ENCODE data around the gene PPFIA4. TPM values are rescaled to one million over a fixed set of nuclear protein-coding genes. Genes with fewer than 3 reads are reported as not detected.

PPFIA4 gene
- total RNA-seq, 2 experiments from 2014 or later: 78.8 to 79.9 TPM

DNA sequence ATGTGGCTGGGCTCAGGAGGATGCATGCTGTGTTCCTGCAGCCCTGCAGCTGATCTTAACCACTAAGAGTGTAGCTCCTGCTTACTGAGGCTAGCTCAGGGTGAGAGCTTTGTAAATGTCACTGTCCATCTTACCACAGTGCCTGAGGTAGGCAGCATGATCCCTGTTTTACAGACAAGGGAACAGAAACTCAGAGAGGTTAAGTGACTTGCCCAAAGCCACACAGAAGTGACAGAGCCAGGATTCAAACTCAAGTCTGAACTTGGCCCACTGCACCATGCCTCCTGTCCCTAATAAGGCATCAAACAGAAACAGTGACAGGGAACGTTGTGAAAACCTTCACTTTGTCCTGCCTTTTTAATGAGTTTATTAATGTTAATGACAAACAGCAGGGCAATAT is 27.9 kb downstream of the PPFIA4 start:
- H3K36me3 Mint-ChIP-seq (ENCODE audit: low read depth): peaks cover 2% of the 10 kb centered on the region
- ATAC-seq (no peak), DNase-seq (no peak)
- peaks cover 7% of the 10 kb centered on the region for H3K27me3 Mint-ChIP-seq
- H3K27ac Mint-ChIP-seq: no peak overlapping the region
- no peak overlapping the region for H3K4me3 Mint-ChIP-seq
- ChIA-PET POLR2A (no interaction called here), CTCF (interaction anchor here (1.3 to 4.3 kb wide), 3 partner anchors 14 to 213 kb away, joined by 4 to 30 read pairs (median 4); no protein-coding TSS in a partner anchor)
- TF ChIP-seq, protein P1, sequence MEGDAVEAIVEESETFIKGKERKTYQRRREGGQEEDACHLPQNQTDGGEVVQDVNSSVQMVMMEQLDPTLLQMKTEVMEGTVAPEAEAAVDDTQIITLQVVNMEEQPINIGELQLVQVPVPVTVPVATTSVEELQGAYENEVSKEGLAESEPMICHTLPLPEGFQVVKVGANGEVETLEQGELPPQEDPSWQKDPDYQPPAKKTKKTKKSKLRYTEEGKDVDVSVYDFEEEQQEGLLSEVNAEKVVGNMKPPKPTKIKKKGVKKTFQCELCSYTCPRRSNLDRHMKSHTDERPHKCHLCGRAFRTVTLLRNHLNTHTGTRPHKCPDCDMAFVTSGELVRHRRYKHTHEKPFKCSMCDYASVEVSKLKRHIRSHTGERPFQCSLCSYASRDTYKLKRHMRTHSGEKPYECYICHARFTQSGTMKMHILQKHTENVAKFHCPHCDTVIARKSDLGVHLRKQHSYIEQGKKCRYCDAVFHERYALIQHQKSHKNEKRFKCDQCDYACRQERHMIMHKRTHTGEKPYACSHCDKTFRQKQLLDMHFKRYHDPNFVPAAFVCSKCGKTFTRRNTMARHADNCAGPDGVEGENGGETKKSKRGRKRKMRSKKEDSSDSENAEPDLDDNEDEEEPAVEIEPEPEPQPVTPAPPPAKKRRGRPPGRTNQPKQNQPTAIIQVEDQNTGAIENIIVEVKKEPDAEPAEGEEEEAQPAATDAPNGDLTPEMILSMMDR (IDR thresholded peaks at IDR 0.05): no peak
- intact Hi-C loops (cut with micrococcal nuclease): no loop called here
- H3K9me3 Mint-ChIP-seq: no peaks in the 10 kb centered on the region
- H3K4me1 Mint-ChIP-seq (ENCODE audit: low read depth): no peaks in the 10 kb centered on the region

DNA sequence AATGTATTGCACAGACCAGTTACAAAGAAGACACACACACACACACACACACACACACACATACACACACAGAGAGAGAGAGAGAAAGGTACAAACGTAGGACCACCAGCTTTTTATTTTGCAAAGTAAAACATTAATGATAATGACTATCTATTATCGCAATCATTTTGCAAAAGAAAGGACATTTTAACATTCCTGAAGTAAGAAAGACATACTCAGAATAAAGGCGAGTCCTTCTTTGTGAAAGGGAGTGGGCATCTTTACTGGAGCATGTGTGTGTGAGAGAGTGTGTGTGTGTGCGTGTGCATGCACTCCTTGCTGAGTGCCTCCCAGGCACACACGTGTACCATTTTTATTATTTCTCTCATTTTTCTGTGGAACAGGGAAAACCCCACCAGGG is 28.4 kb downstream of the PPFIA4 start:
- Mint-ChIP-seq H3K27ac (no peak overlapping the region), H3K9me3 (no peaks in the 10 kb centered on the region), H3K4me1 (ENCODE audit: low read depth) (no peaks in the 10 kb centered on the region), H3K36me3 (ENCODE audit: low read depth) (peaks cover 6% of the 10 kb centered on the region), H3K4me3 (no peak overlapping the region), H3K27me3 (peaks cover 7% of the 10 kb centered on the region)
- ChIA-PET CTCF (interaction anchor here (1.3 to 3.6 kb wide), 3 partner anchors 15 to 213 kb away, joined by 4 to 24 read pairs (median 4); no protein-coding TSS in a partner anchor), POLR2A (no interaction called here)
- intact Hi-C loops (cut with micrococcal nuclease): no loop called here
- DNase-seq (no peak), ATAC-seq (no peak)
- TF ChIP-seq, protein P1 (IDR thresholded peaks at IDR 0.05): no peak

DNA sequence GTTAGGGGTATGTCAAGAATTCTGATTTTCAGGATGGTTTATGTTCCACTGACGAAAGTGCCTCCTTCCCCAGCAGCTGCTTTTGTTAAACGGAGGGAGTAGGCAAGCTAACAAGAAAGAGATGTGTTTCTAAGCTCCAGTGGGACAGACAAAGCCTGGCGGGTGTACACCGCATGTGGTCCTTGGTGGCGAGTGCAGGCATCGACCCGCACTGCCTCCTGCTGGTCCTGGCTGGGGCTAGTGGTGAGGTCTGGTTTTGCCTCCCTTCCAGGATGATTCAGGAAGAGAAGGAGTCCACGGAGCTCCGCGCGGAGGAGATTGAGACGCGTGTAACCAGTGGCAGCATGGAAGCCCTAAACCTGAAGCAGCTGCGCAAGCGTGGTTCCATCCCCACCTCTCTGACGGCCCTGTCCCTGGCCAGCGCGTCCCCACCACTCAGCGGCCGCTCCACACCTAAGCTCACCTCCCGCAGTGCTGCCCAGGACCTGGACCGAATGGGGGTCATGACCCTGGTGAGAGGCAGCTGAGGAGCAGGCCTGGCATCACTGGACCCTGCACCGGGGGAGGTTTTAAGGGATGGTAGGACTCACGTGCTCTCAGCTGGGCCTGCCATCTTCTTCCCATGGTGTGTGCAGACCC is 29.0 kb downstream of the PPFIA4 start:
- CTCF ChIA-PET: interaction anchor here (1.6 to 3.6 kb wide), 2 partner anchors 15 to 117 kb away, joined by 4 to 24 read pairs; no protein-coding TSS in a partner anchor
- Mint-ChIP-seq H3K27ac (no peak overlapping the region), H3K36me3 (ENCODE audit: low read depth) (peaks cover 8% of the 10 kb centered on the region), H3K4me1 (ENCODE audit: low read depth) (no peaks in the 10 kb centered on the region), H3K9me3 (no peaks in the 10 kb centered on the region), H3K27me3 (peaks cover 7% of the 10 kb centered on the region), H3K4me3 (no peak overlapping the region)
- intact Hi-C loops (cut with micrococcal nuclease): no loop called here
- ATAC-seq: no peak
- TF ChIP-seq, protein P1 (IDR thresholded peaks at IDR 0.05): no peak
- POLR2A ChIA-PET: interaction anchor here (1.4 kb wide), 1 partner anchor 11 kb away, joined by 3 read pairs; no protein-coding TSS in a partner anchor
- no peak for DNase-seq

DNA sequence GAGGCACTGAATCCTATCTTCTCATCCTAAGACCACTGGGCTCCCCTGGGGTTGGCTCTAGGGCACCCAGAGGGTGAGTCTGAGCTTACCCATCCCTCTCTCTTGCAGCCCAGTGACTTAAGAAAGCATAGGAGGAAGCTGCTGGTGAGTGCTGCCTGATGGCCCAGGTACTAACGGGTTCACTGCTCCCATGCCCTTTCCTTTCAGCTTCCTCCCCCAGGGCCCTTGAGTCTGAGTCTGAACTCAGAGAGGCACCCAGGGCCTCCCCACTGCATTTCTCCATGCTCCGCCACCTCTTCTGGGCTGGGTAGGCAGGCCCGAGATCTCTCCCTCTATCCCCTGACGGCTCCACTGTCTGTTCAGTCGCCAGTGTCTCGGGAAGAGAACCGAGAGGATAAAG is 29.7 kb downstream of the PPFIA4 start:
- H3K27me3 Mint-ChIP-seq: peaks cover 5% of the 10 kb centered on the region
- H3K36me3 Mint-ChIP-seq (ENCODE audit: low read depth): peaks cover 13% of the 10 kb centered on the region
- no peaks in the 10 kb centered on the region for H3K9me3 Mint-ChIP-seq
- no peaks in the 10 kb centered on the region for H3K4me1 Mint-ChIP-seq (ENCODE audit: low read depth)
- TF ChIP-seq, protein P1 (IDR thresholded peaks at IDR 0.05): no peak
- POLR2A ChIA-PET: interaction anchor here (1.4 kb wide), 1 partner anchor 10 kb away, joined by 3 read pairs; no protein-coding TSS in a partner anchor
- H3K4me3 Mint-ChIP-seq: no peak overlapping the region
- H3K27ac Mint-ChIP-seq: no peak overlapping the region
- DNase-seq (no peak), ATAC-seq (no peak)
- intact Hi-C loops (cut with micrococcal nuclease): no loop called here
- CTCF ChIA-PET: interaction anchor here (3.6 kb wide), 1 partner anchor 16 kb away, joined by 24 read pairs; no protein-coding TSS in a partner anchor

DNA sequence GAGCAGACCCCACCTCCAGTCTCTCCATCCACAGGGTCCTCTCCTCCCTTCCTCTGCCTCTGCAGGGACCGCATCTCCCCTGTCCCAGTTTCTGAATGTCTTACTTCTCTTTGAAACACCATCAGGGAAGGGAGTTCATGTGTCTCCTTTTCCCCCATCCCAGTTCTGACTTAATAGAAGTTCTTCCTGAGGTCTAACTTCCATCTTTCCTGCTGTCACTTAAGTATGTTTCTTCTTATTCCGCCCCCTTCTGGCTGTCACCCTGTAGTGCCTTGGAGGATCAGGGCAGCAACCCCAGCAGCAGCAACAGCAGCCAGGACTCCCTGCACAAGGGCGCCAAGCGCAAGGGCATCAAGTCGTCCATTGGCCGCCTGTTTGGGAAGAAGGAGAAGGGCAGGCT is 30.2 kb downstream of the PPFIA4 start:
- TF ChIP-seq, protein P1 (IDR thresholded peaks at IDR 0.05): no peak
- no peaks in the 10 kb centered on the region for H3K4me1 Mint-ChIP-seq (ENCODE audit: low read depth)
- H3K9me3 Mint-ChIP-seq: no peaks in the 10 kb centered on the region
- DNase-seq: no peak
- peaks cover 13% of the 10 kb centered on the region for H3K36me3 Mint-ChIP-seq (ENCODE audit: low read depth)
- H3K4me3 Mint-ChIP-seq: no peak overlapping the region
- intact Hi-C loops (cut with micrococcal nuclease): no loop called here
- H3K27me3 Mint-ChIP-seq: peaks cover 4% of the 10 kb centered on the region
- ATAC-seq: no peak
- POLR2A ChIA-PET: interaction anchor here (1.4 kb wide), 1 partner anchor 9 kb away, joined by 3 read pairs; no protein-coding TSS in a partner anchor
- CTCF ChIA-PET: interaction anchor here (3.6 kb wide), 1 partner anchor 17 kb away, joined by 24 read pairs; no protein-coding TSS in a partner anchor
- no peak overlapping the region for H3K27ac Mint-ChIP-seq
